ENCODE data around the gene CRYBA4.

DNA sequence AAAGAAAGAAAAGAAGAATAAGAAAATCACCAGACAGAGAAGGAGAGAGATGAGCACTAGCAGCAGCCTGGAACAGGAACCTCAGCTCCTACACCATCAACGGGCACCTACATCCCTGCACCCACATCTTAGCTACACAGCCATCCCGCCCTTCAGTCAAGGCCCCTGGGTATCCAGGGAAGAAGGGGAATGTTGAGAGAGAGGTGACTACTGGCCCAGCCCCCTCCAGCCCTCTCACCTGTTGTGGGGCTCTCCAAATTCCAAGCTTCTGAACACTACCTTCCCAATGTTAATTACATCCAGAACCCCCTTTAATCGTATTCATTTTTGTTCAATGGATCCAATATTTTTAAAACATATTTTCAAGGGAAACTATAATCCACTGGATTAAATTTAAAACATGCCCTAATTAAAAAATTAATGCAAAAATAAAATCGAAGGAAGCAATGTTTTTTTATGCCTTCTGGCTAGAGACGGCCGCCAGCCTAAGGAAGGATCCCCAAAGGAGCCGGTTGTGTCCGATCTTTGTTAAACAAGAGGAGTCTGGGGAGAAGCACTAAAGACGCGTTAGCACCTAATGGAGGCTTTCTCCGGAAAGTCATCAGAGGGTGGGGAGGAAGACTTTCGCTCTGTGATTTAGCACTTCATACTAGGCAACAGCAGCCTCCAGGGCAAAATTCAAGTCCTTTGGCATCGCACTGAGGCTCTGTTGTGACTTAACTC is 41.4 kb upstream of the CRYBA4 start:
- no peak for TF ChIP-seq EZH2 (IDR thresholded peaks at IDR 0.05)
- TF ChIP-seq POLR2AphosphoS5 (IDR thresholded peaks at IDR 0.05; ENCODE audit: borderline replicate concordance, low read depth, low read length) = no peak
